Esophagus squamous epithelium (tissue), 5 donors: ENCODE data around the gene ADAM29. TPM values are rescaled to one million over a fixed set of nuclear protein-coding genes. Genes with fewer than 3 reads are reported as not detected.

Experiments used
- DNase-seq: peaks from one replicate; lab custom pipeline; 2025; lab: John Stamatoyannopoulos, UW
- H3K27ac ChIP-seq, 4 donors: fragments of 200-600 bp; sonication (generic); one replicate each; pipeline ENCODE4 v1.5.1; 2016 to 2019; ENCODE audit warnings: mild to moderate bottlenecking in 1 of 4
- H3K27me3 ChIP-seq, 4 donors: fragments of 200-600 bp; sonication (generic); 1 replicate in 3 of 4; 2 replicates in 1 of 4; pipeline versions ENCODE4 v1.5.1 to v1.6.0; 2017 to 2021; ENCODE audit warnings: antibody characterized with exemption in 1 of 4
- H3K36me3 ChIP-seq, 3 donors: fragments of 200-600 bp; sonication (generic); one replicate each; pipeline ENCODE4 v1.5.1; 2016 to 2019
- H3K4me1 ChIP-seq, 3 donors: fragments of 200-600 bp; sonication (generic); one replicate each; pipeline ENCODE4 v1.5.1; 2017 to 2019
- H3K4me3 ChIP-seq, 4 donors: fragments of 200-600 bp; sonication (generic); 1 replicate in 3 of 4; 2 replicates in 1 of 4; pipeline ENCODE4 v1.5.1; 2016 to 2019; ENCODE audit warnings: mild to moderate bottlenecking in 2 of 4, moderate library complexity in 1 of 4
- H3K9me3 ChIP-seq, 3 donors: fragments of 200-600 bp; sonication (generic); one replicate each; pipeline ENCODE4 v1.5.1; 2016 to 2019
- CTCF ChIP-seq, 6 experiments: fragments of 450-650 bp in 4 of 6; fragments of 200-600 bp in 2 of 6; sonication (generic) in 2 of 6; IDR thresholded peaks; one replicate each; pipeline ENCODE4 v1.5.1; 2016 to 2019; ENCODE audit warnings: antibody characterized with exemption in 6 of 6, mild to moderate bottlenecking in 4 of 6, moderate library complexity in 4 of 6
- POLR2A ChIP-seq, 4 donors: fragments of 450-650 bp; IDR thresholded peaks; one replicate each; pipeline ENCODE4 v1.6.1; 2017; ENCODE audit warnings: antibody characterized with exemption in 4 of 4, mild to moderate bottlenecking in 4 of 4, moderate library complexity in 3 of 4
- WGBS, 2 donors: methylation state at CpG; one replicate each; pipeline ENCODE4 v1.1.5; 2018; 5-methylcytosine and 5-hydroxymethylcytosine counted together
- intact Hi-C: fragments of 100-400 bp; cut with DNase I; formaldehyde crosslinking; loops from one replicate; pipeline ENCODE4 v1.15.0; 2022
- total RNA-seq, 4 donors: library from RNA; depleted of rRNA; stranded (reverse); fragments of >200 nt; gene quantifications; one replicate each; pipeline ENCODE4 v1.1.0, GENCODE V29; 2016
- donor health status: DM: yes; HTN: yes; CAD: no.

Gene ADAM29
- total RNA-seq, 4 donors from 2014 or later: not detected

GRCh38 chr4:174912919-174913543, 5.1 kb upstream of the ADAM29 start:
- WGBS, 2 donors: 64 to 69% methylated on average over 3 of the region's 3 CpGs
- no peaks in the 10 kb centered on the region for H3K9me3 ChIP-seq
- intact Hi-C loops: no loop called here
- H3K4me3 ChIP-seq: no peak overlapping the region
- H3K27ac ChIP-seq: no peak overlapping the region
- H3K4me1 ChIP-seq: no peaks in the 10 kb centered on the region
- TF ChIP-seq CTCF (IDR thresholded peaks at IDR 0.05): no peak
- TF ChIP-seq POLR2A (IDR thresholded peaks at IDR 0.05): no peak
- DNase-seq: no peak
- no peaks in the 10 kb centered on the region for H3K36me3 ChIP-seq
- H3K27me3 ChIP-seq: no peaks in the 10 kb centered on the region

GRCh38 chr4:174919886-174920423, 1.8 kb downstream of the ADAM29 start:
- WGBS, 2 donors: 54 to 68% methylated on average over 2 of the region's 2 CpGs
- Histone ChIP-seq H3K36me3 (no peaks in the 10 kb centered on the region), H3K4me3 (no peak overlapping the region), H3K27me3 (no peaks in the 10 kb centered on the region), H3K9me3 (no peaks in the 10 kb centered on the region), H3K27ac (no peak overlapping the region), H3K4me1 (no peaks in the 10 kb centered on the region)
- DNase-seq: no peak
- TF ChIP-seq CTCF (IDR thresholded peaks at IDR 0.05) (no peak), POLR2A (IDR thresholded peaks at IDR 0.05) (no peak)
- intact Hi-C loops: no loop called here

GRCh38 chr4:174926958-174927357, 8.8 kb downstream of the ADAM29 start:
- no peak for TF ChIP-seq CTCF (IDR thresholded peaks at IDR 0.05)
- TF ChIP-seq POLR2A (IDR thresholded peaks at IDR 0.05): no peak

GRCh38 chr4:174928174-174928573, 10.0 kb downstream of the ADAM29 start:
- no peak overlapping the region for H3K4me3 ChIP-seq
- 60 to 73% methylated on average over 4 to 6 of the region's 6 CpGs for WGBS, 2 donors

More at GRCh38 chr4:174926958-174927357, 8.8 kb downstream of the ADAM29 start:
- H3K4me3 ChIP-seq: no peak overlapping the region
- H3K27me3 ChIP-seq: no peaks in the 10 kb centered on the region
- no peaks in the 10 kb centered on the region for H3K36me3 ChIP-seq
- no peaks in the 10 kb centered on the region for H3K9me3 ChIP-seq
- intact Hi-C loops: no loop called here
- H3K4me1 ChIP-seq: no peaks in the 10 kb centered on the region
- DNase-seq: no peak
- H3K27ac ChIP-seq: no peak overlapping the region
- WGBS, 2 donors: 52 to 83% methylated on average over 3 of the region's 3 CpGs

More at GRCh38 chr4:174928174-174928573, 10.0 kb downstream of the ADAM29 start:
- Histone ChIP-seq H3K9me3 (no peaks in the 10 kb centered on the region), H3K27ac (no peak overlapping the region), H3K36me3 (no peaks in the 10 kb centered on the region), H3K27me3 (no peaks in the 10 kb centered on the region), H3K4me1 (no peaks in the 10 kb centered on the region)
- DNase-seq: peak; percentile 3
- TF ChIP-seq CTCF (IDR thresholded peaks at IDR 0.05) (no peak), POLR2A (IDR thresholded peaks at IDR 0.05) (no peak)
- intact Hi-C loops: no loop called here
